Mesenteric fat pad (tissue), 1 donor: ENCODE results near the gene UVSSA. TPM values are rescaled to one million over a fixed set of nuclear protein-coding genes. Genes with fewer than 3 reads are reported as not detected.
A peak's percentile ranks its signal among the peaks of the same experiment; 100 is the strongest.
"Not testable (repeated sequence)": the region's sequence is repeated elsewhere in the genome, so short reads cannot be mapped to it uniquely, and the experiment has no call there.

ENCODE experiments used
- DNase-seq: peaks from one replicate; pipeline ENCODE4 v3.0.0-alpha.2; 2020; ENCODE audit warnings: low spot score
- total RNA-seq: library from RNA; stranded (reverse); fragmentation: NEBNext Ultra II Directional; extraction: Animal tissue kit (Norgen Biotek cat#: 25700); gene quantifications from one replicate; pipeline ENCODE4 v1.2.1, GENCODE V29; 2021
- donor health status: DM: yes; HTN: yes; CAD: no.

The UVSSA gene
- total RNA-seq, 1 donor from 2014 or later: 19.0 TPM

- no peak for DNase-seq
Observed at GRCh38 chr4:1415681-1415981, 68.6 kb downstream of the UVSSA start.

- peak; percentile 85 for DNase-seq
Observed at GRCh38 chr4:1416051-1416947, 69.3 kb downstream of the UVSSA start.

- peak; percentile 41 for DNase-seq
Observed at GRCh38 chr4:1416948-1417260, 69.9 kb downstream of the UVSSA start.

GRCh38 chr4:1417522-1418390, 70.7 kb downstream of the UVSSA start:
- peak; percentile 72 for DNase-seq

- peak; percentile 85 for DNase-seq
Observed at GRCh38 chr4:1418494-1419285, 71.7 kb downstream of the UVSSA start.

- DNase-seq: peak; percentile 45
Observed at GRCh38 chr4:1419708-1420107, 72.7 kb downstream of the UVSSA start.

- no peak for DNase-seq
Observed at GRCh38 chr4:1421657-1422056, 74.6 kb downstream of the UVSSA start.

DNA sequence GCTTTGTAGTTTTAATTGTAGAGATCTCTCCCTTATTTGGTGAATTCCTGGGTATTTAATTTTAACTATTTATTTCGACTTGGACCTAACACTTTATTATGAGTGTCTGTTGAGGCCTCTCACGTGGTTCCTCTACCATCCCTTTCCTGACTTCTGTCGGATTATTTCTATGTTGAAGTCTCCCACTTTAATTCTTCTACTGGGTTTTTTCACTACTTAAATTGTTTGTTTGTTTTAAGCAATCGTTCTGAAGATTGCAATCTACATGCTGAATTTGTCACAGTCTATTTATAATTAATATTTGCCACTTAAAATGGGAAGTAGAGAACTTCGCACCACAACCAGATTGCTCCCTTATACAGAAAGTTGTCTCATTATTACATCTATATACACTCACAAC, 80.0 kb downstream of the UVSSA start:
- DNase-seq: no peak

DNA sequence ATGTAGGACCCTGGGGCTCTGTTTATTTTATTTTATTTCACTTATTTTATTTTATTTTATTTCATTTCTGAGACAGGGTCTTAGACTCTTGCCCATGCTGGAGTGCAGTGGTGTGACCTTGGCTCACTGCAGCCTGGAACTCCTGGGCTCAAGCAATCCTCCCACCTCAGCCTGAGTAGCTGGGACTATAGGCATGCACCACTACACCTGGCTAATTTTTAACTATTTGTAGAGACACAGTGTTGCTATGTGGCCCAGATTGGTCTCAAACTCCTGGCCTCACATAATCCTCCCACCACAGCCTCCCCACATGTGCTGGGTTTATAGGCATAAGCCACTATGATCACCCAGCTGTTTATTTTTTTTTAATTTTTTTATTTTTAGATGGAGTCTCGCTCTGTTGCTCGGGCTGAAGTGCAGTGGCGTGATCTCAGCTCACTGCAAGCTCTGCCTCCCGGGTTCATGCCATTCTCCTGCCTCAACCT, 96.7 kb downstream of the UVSSA start:
- DNase-seq: not testable (repeated sequence)

Other genes with a start within 250 kb of the UVSSA start
- 4.2 TPM for gene RNF212, start 233.6 kb upstream of the UVSSA start, total RNA-seq
- 27.3 TPM for gene SPON2, start 174.6 kb upstream of the UVSSA start, total RNA-seq
- 147 TPM for gene CTBP1, start 98.1 kb upstream of the UVSSA start, total RNA-seq
- 46.8 TPM for gene MAEA, start 57.3 kb upstream of the UVSSA start, total RNA-seq
- gene NKX1-1, start 59.2 kb downstream of the UVSSA start, total RNA-seq: not detected